Ovary (tissue), 9 donors: ENCODE measurements around the gene TRAF2. TPM values are rescaled to one million over a fixed set of nuclear protein-coding genes. Genes with fewer than 3 reads are reported as not detected.

Source experiments
- DNase-seq, 5 donors: peaks; one replicate each; pipeline ENCODE4 v3.0.0-alpha.2; 2019 to 2020
- H3K27ac ChIP-seq, 2 donors: fragments of 200-600 bp; one replicate each; pipeline versions ENCODE4 v1.5.1 to v1.8.0; 2019 to 2022
- H3K27me3 ChIP-seq: fragments of 200-600 bp; one replicate; pipeline ENCODE4 v1.8.0; 2022
- H3K36me3 ChIP-seq: fragments of 200-600 bp; sonication (generic); one replicate; pipeline ENCODE4 v1.5.1; 2019
- H3K4me1 ChIP-seq: one replicate; pipeline ENCODE4 v1.8.1; 2013; ENCODE audit warnings: mild to moderate bottlenecking, moderate library complexity; ENCODE audit not compliant: insufficient read depth
- H3K4me3 ChIP-seq: fragments of 200-600 bp; sonication (generic); one replicate; pipeline ENCODE4 v1.5.1; 2017
- H3K9me3 ChIP-seq, 2 donors: fragments of 200-600 bp in 1 of 2; sonication (generic) in 1 of 2; one replicate each; pipeline versions ENCODE4 v1.5.1 to v1.8.1; 2013 to 2019; ENCODE audit warnings: mild to moderate bottlenecking in 1 of 2, moderate library complexity in 1 of 2
- CTCF ChIP-seq, 3 donors: fragments of 450-650 bp in 2 of 3; fragments of 200-600 bp in 1 of 3; IDR thresholded peaks; one replicate each; pipeline versions ENCODE4 v1.5.1 to v1.8.0; 2016 to 2022; ENCODE audit warnings: antibody characterized with exemption in 3 of 3, mild to moderate bottlenecking in 1 of 3
- EP300 ChIP-seq: sonication (generic); formaldehyde crosslinking; IDR thresholded peaks from one replicate; pipeline ENCODE4 v1.6.1; 2017; ENCODE audit warnings: antibody characterized with exemption
- POLR2A ChIP-seq: fragments of 450-650 bp; IDR thresholded peaks from one replicate; pipeline ENCODE4 v1.6.1; 2017; ENCODE audit warnings: antibody characterized with exemption, mild to moderate bottlenecking, moderate library complexity
- WGBS, 3 donors: extraction: QIAGEN DNeasy Blood & Tissue Kit in 1 of 3; methylation state at CpG; one replicate each; pipeline versions ENCODE4 v1.1.5 to v1.1.7; 2013 to 2017; 5-methylcytosine and 5-hydroxymethylcytosine counted together
- intact Hi-C, 4 donors: fragments of 100-400 bp; cut with DNase I; formaldehyde crosslinking; loops; one replicate each; pipeline versions ENCODE4 v1.11.0 to v1.15.1; 2022 to 2023
- polyA plus RNA-seq, 2 donors: library from polyadenylated mRNA; stranded (reverse); fragments of 200-250 nt in 1 of 2; fragments of 350-450 nt in 1 of 2; fragmentation: Illumina TruSeq in 1 of 2; extraction: RNeasy Lipid Tissue Mini Kit (QIAGEN cat#74804) in 1 of 2; gene quantifications; one replicate each; pipeline ENCODE4 v1.2.3, GENCODE V29; 2013 to 2014
- total RNA-seq, 7 donors: library from RNA; depleted of rRNA in 2 of 7; stranded (reverse); fragments of >200 nt in 2 of 7; fragmentation: NEBNext Ultra II Directional in 3 of 7; extraction: Animal tissue kit (Norgen Biotek cat#: 25700) in 3 of 7; gene quantifications; one replicate each; pipeline versions ENCODE4 v1.1.0 to v1.2.4, GENCODE V29; 2016 to 2023
- donor health status: DM: no; HTN: no; CAD: no; lungs with moderate emphysema.
- donor health status: DM: no; HTN: no; CAD: no.
- donor health status: Bipolar disorder and iron deficiency.
- donor health status: DM: yes; HTN: yes; CAD: no.
- donor health status: DM: no; HTN: no; CAD: no.
- donor health status: DM: yes; HTN: yes; CAD: no.

The TRAF2 gene
- total and polyA plus RNA-seq, 9 donors: 0.83 to 11.9 (median 9.7) TPM

DNA sequence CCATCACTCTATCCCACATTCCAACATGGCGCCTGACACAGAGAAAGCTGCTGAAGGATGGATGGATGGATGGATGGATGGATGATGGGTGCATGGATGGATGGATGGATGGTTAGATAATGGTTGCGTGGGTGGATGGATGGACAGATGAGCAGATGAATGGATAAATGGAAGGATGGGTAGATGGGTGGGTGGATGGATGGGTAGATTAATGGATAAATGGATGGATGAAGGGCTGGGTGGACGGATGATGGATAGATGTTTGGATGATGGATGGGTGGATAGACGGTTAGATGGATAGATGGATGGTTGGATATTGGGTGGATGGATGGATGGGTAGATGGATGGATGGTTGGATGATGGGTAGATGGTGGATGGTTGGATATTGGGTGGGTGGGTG, 70.3 kb downstream of the TRAF2 start:
- TF ChIP-seq POLR2A (no peak), EP300 (no peak)
- Histone ChIP-seq H3K9me3 (no peaks in the 10 kb centered on the region), H3K4me3 (no peak overlapping the region), H3K36me3 (no peaks in the 10 kb centered on the region), H3K4me1 (no peaks in the 10 kb centered on the region), H3K27me3 (no peaks in the 10 kb centered on the region), H3K27ac (no peak overlapping the region)
- WGBS, 3 donors: 94 to 97% (median 97%) methylated on average over 4 of the region's 4 CpGs
- intact Hi-C loops: no loop called here
- no peak for DNase-seq

- 77 to 92% (median 82%) methylated on average over 1 of the region's 1 CpG for WGBS, 3 donors
- no peak overlapping the region for H3K4me3 ChIP-seq
- no peaks in the 10 kb centered on the region for H3K36me3 ChIP-seq
- no peak overlapping the region for H3K27ac ChIP-seq
- no peak for DNase-seq
- H3K4me1 ChIP-seq: no peaks in the 10 kb centered on the region
- intact Hi-C loops: no loop called here
- no peaks in the 10 kb centered on the region for H3K9me3 ChIP-seq
- H3K27me3 ChIP-seq: no peaks in the 10 kb centered on the region
- TF ChIP-seq EP300: no peak
- no peak for TF ChIP-seq POLR2A
- no peak for TF ChIP-seq CTCF (IDR thresholded peaks at IDR 0.05)
Observed at GRCh38 chr9:136957461-136957860, 71.1 kb downstream of the TRAF2 start.

- no peak for DNase-seq
- Histone ChIP-seq H3K27me3 (no peaks in the 10 kb centered on the region), H3K36me3 (no peaks in the 10 kb centered on the region), H3K4me3 (no peak overlapping the region), H3K4me1 (no peaks in the 10 kb centered on the region), H3K9me3 (no peaks in the 10 kb centered on the region), H3K27ac (no peak overlapping the region)
- intact Hi-C loops: no loop called here
- WGBS, 3 donors: 92 to 94% (median 93%) methylated on average over 6 of the region's 6 CpGs
- TF ChIP-seq POLR2A (no peak), CTCF (IDR thresholded peaks at IDR 0.05) (no peak), EP300 (no peak)
Observed at GRCh38 chr9:136957901-136958300, 71.6 kb downstream of the TRAF2 start.

DNA sequence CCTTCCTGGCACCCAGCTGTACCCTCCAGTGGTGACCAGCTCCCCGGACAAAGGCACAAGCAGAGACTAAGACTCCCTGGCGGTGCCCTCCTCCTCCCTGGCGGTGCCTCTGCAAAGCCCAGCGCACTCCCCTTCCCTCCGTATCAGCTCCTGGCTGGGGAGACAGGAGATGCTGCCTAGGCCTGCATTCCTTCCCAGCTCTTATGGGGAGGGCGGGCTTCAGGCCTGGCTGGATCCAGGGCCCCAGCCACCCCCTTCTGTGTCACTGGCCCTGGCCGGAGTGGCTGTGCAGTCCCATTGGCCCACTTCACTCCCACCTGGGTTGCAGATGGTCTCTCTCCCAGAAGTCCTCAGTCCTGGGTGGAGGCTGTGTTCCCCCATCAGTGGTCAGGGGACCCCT, 72.2 kb downstream of the TRAF2 start:
- no peak for DNase-seq
- Histone ChIP-seq H3K36me3 (no peaks in the 10 kb centered on the region), H3K4me3 (no peak overlapping the region), H3K9me3 (no peaks in the 10 kb centered on the region), H3K27me3 (no peaks in the 10 kb centered on the region), H3K27ac (no peak overlapping the region), H3K4me1 (no peaks in the 10 kb centered on the region)
- no peak for TF ChIP-seq CTCF (IDR thresholded peaks at IDR 0.05)
- TF ChIP-seq EP300: no peak
- TF ChIP-seq POLR2A: no peak
- intact Hi-C loops: no loop called here
- WGBS, 3 donors: 88 to 95% (median 94%) methylated on average over 7 of the region's 7 CpGs

- Histone ChIP-seq H3K9me3 (no peaks in the 10 kb centered on the region), H3K27ac (no peak overlapping the region), H3K4me1 (no peaks in the 10 kb centered on the region), H3K27me3 (no peaks in the 10 kb centered on the region), H3K36me3 (no peaks in the 10 kb centered on the region), H3K4me3 (no peak overlapping the region)
- DNase-seq: no peak
- 83 to 87% (median 86%) methylated on average over 19 to 28 of the region's 28 CpGs for WGBS, 3 donors
- intact Hi-C loops: no loop called here
- no peak for TF ChIP-seq EP300
- TF ChIP-seq POLR2A: no peak
- no peak for TF ChIP-seq CTCF (IDR thresholded peaks at IDR 0.05)
Observed at GRCh38 chr9:136958898-136959850, 72.9 kb downstream of the TRAF2 start.
